ENCODE data around the gene MPL. TPM values are rescaled to one million over a fixed set of nuclear protein-coding genes. Genes with fewer than 3 reads are reported as not detected.

The MPL gene
- total RNA-seq, 1 donor from 2014 or later, result 0.31 TPM

DNA sequence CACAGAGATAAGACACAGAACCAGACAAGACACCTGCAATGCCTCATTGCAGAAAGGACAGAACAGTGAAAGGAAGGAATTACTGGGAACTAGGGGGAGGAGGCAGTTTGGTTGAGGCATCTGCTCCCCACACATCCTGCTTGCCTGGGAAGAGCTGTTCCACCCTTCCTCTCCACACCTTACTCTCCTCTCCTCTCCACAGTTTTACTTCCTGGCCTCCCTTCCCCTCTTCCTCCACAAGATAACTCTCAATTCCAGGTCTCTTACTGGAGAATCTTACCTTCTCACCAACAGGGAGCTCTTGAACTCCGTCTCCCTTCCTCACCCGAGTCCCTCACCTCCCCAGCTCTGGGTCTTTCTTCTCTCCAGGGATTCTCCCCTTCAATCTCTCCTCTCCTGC lies 28.1 kb downstream of the MPL start:
- no peak for DNase-seq (ENCODE audit: low spot score, unreplicated experiment)
- Mint-ChIP-seq H3K4me3 (ENCODE audit: low read depth) (peak overlapping the region; percentile 80), H3K27ac (peak overlapping the region; percentile 93), H3K4me1 (ENCODE audit: low read depth) (peaks cover 34% of the 10 kb centered on the region), H3K9me3 (ENCODE audit: low read depth) (no peaks in the 10 kb centered on the region), H3K27me3 (no peaks in the 10 kb centered on the region), H3K36me3 (ENCODE audit: insufficient read depth) (peaks cover 24% of the 10 kb centered on the region)
- TF ChIP-seq, protein P1, sequence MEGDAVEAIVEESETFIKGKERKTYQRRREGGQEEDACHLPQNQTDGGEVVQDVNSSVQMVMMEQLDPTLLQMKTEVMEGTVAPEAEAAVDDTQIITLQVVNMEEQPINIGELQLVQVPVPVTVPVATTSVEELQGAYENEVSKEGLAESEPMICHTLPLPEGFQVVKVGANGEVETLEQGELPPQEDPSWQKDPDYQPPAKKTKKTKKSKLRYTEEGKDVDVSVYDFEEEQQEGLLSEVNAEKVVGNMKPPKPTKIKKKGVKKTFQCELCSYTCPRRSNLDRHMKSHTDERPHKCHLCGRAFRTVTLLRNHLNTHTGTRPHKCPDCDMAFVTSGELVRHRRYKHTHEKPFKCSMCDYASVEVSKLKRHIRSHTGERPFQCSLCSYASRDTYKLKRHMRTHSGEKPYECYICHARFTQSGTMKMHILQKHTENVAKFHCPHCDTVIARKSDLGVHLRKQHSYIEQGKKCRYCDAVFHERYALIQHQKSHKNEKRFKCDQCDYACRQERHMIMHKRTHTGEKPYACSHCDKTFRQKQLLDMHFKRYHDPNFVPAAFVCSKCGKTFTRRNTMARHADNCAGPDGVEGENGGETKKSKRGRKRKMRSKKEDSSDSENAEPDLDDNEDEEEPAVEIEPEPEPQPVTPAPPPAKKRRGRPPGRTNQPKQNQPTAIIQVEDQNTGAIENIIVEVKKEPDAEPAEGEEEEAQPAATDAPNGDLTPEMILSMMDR (IDR thresholded peaks at IDR 0.05; ENCODE audit: unreplicated experiment), result no peak

DNA sequence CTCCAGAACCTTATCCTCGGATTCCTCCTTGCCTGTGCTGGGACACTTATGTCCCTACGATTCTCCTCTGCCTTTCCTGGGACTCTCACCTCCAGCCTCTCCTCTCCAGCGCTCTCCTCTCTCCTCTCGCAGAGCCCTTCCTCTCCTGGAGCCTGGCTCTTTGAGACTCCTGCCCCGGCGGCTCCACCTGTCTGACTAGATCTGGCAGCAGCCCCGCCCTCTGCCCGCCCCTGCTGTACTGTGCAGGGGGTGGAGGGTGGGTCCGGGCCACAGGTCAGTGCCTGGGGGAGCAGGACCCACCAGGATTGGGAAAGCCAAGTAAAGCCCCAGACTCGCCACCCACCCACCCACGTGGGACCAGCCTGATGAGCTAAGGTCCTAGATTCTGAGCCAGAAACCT lies 28.6 kb downstream of the MPL start:
- peak overlapping the region; percentile 93 for H3K27ac Mint-ChIP-seq
- H3K27me3 Mint-ChIP-seq, result no peaks in the 10 kb centered on the region
- peak; percentile 24 for DNase-seq (ENCODE audit: low spot score, unreplicated experiment)
- peaks cover 23% of the 10 kb centered on the region for H3K36me3 Mint-ChIP-seq (ENCODE audit: insufficient read depth)
- H3K9me3 Mint-ChIP-seq (ENCODE audit: low read depth), result no peaks in the 10 kb centered on the region
- TF ChIP-seq, protein P1 (IDR thresholded peaks at IDR 0.05; ENCODE audit: unreplicated experiment), result no peak
- H3K4me3 Mint-ChIP-seq (ENCODE audit: low read depth), result peak overlapping the region; percentile 80
- H3K4me1 Mint-ChIP-seq (ENCODE audit: low read depth), result peaks cover 32% of the 10 kb centered on the region

DNA sequence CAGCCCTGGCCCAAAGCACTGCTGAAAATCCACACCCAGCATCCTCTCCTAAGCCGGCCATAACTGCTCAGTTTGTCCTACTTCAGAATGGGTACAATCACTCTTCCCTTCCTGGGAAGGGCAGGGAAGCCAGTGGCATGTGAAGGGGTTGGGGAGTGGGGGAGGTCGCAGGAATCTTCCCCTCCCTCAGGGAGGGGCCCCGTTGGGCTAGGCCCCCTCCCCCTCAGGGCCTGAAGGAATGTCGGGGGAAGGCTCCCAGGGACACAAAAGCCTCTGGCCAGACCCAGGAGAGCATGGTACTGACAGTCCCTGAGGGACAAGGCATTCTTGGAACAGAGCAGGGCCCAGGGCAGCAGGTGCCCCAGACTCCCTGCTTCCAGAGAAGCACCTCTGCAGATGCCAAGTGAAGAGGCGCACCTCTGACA lies 29.0 kb downstream of the MPL start:
- Mint-ChIP-seq H3K27ac (peak overlapping the region; percentile 80), H3K4me3 (ENCODE audit: low read depth) (peak overlapping the region; percentile 80), H3K4me1 (ENCODE audit: low read depth) (peaks cover 29% of the 10 kb centered on the region), H3K36me3 (ENCODE audit: insufficient read depth) (peaks cover 19% of the 10 kb centered on the region), H3K27me3 (no peaks in the 10 kb centered on the region), H3K9me3 (ENCODE audit: low read depth) (no peaks in the 10 kb centered on the region)
- TF ChIP-seq, protein P1 (IDR thresholded peaks at IDR 0.05; ENCODE audit: unreplicated experiment), result no peak
- DNase-seq (ENCODE audit: low spot score, unreplicated experiment), result no peak

DNA sequence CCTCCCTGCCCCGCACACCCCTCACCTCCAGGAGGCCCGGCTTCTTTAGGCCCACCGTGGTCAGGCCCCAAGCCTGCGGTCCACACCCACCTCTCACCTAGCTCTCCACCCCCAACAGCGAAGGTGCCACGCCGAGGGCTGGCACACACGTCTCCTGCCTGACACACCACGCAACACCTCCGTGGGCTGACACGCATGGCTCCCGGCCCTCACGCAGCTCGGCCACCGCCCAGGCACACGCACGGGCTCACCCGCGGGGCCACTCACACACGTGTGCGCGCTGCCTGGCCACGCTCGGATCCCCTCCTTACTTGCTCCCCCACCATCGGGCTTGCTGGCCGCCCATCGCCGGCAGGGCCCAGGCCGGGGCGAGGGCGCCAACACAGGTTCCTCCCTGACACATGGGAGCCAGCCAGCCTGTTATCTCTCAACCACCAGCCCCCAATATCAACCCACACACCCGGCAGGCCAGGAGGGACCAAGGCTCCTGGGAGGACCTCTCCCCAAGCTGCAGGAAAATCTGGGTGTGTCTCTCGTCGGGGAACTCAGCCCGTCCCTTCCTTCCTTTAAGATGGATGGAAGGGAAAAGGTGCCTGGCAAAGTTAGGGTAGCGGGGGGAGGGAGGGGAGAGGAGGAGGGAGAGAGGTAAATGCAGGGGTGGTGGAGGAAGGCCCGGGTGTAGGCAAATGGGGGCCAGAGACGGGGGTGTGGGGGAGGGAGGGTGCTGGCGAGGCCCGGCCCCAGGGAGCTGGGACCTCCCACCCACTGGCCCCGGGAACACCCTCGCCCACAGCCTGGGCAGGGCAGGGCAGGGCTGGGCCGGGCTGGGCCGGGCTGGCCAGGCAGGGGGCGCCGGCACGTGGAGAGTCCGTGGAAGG lies 29.6 kb downstream of the MPL start:
- peak overlapping the region; percentile 80 for H3K4me3 Mint-ChIP-seq (ENCODE audit: low read depth)
- H3K4me1 Mint-ChIP-seq (ENCODE audit: low read depth), result peaks cover 26% of the 10 kb centered on the region
- H3K9me3 Mint-ChIP-seq (ENCODE audit: low read depth), result no peaks in the 10 kb centered on the region
- no peaks in the 10 kb centered on the region for H3K27me3 Mint-ChIP-seq
- H3K36me3 Mint-ChIP-seq (ENCODE audit: insufficient read depth), result peaks cover 14% of the 10 kb centered on the region
- DNase-seq (ENCODE audit: low spot score, unreplicated experiment), result no peak
- peak overlapping the region; percentile 80 for H3K27ac Mint-ChIP-seq
- TF ChIP-seq, protein P1 (IDR thresholded peaks at IDR 0.05; ENCODE audit: unreplicated experiment), result no peak

DNA sequence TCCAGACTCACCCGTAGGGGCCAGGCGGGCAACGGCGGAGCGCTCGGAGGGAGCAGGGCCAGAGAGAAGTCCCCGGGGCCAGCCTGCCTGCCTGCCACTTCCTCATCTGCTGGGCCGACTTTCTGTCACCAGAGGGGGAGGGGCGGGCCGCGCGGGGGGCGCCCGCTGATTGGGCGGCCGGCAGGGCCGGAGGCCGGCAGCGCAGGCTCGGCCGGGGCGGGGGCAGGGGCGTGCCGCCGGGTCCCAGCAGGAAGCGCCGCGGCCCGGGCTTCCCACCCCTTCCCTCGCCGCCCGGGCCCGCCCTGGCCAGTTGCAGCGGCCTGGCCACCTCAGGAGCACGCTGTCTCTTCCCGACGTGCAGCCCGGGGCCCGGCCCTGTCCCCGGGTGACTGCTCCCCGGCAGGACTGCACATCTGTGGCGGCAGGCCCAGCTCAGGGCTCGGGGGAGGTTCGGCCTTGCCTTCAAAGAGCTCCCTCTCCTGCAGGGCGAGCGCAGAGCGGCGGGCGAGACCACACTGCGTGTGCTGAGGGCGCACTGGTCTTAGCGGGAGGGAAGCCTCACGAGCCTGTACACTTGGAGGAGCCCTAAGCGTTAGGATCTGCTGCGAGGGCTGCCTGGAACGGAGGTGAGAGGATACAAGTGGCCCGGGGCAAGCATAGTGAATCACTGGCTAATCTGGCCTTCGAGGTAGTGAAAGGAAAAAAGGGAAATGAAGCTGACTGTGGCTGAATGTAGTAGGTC lies 30.5 kb downstream of the MPL start, which contains the start of gene ELOVL1:
Gene ELOVL1 (minus strand): TSS at position 108 of the 742 bp plus-strand sequence. CDS start 2,402 bp downstream, outside the sequence.
- H3K36me3 Mint-ChIP-seq (ENCODE audit: insufficient read depth), result peaks cover 12% of the 10 kb centered on the region
- peak; percentile 86 for DNase-seq (ENCODE audit: low spot score, unreplicated experiment)
- H3K4me3 Mint-ChIP-seq (ENCODE audit: low read depth), result peak within 1 kb of the TSS; percentile 80
- TF ChIP-seq, protein P1 (IDR thresholded peaks at IDR 0.05; ENCODE audit: unreplicated experiment), result peak; percentile 31
- H3K27ac Mint-ChIP-seq, result peak within 1 kb of the TSS; percentile 95
- H3K9me3 Mint-ChIP-seq (ENCODE audit: low read depth), result no peaks in the 10 kb centered on the region
- H3K27me3 Mint-ChIP-seq, result no peaks in the 10 kb centered on the region
- H3K4me1 Mint-ChIP-seq (ENCODE audit: low read depth), result peaks cover 26% of the 10 kb centered on the region

Data from progenitor cell of endocrine pancreas (in vitro differentiated cells).